ENCODE results near the gene PIM2.

DNA sequence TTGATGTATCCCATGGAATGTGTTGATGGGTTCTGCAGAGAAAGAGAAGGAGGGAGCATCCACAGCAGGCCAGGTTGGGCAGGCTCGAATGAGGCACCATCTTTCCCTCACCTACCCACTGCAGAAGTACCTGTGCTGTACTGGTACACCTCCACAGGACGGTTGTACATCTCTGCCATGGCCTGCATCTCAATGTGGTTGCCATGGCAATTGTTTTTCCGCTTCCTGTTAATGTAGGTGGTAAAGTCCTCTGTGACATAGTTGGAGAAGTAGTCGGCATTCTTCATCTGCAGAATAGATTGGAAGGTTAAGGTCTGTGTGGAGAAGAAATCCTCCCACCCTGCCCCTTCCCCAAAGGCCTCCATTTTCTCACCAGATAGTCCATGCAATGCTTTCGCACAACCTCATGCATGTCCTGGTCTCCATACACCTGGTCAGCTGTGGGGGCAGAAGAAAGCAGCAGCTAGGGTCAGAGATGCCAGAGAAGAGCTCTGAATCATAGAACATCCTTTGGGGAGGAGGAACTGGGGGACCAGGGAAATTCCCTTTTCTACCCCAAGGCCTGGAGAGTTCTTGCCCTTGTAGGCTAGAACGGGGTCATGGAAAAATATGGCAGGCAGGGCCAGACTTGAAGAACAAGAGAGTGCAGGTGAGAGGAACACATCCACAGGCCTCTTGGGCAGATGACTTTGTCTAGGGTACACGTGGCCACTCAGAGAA lies 15.9 kb upstream of the PIM2 start:
- TF ChIP-seq, protein P1, sequence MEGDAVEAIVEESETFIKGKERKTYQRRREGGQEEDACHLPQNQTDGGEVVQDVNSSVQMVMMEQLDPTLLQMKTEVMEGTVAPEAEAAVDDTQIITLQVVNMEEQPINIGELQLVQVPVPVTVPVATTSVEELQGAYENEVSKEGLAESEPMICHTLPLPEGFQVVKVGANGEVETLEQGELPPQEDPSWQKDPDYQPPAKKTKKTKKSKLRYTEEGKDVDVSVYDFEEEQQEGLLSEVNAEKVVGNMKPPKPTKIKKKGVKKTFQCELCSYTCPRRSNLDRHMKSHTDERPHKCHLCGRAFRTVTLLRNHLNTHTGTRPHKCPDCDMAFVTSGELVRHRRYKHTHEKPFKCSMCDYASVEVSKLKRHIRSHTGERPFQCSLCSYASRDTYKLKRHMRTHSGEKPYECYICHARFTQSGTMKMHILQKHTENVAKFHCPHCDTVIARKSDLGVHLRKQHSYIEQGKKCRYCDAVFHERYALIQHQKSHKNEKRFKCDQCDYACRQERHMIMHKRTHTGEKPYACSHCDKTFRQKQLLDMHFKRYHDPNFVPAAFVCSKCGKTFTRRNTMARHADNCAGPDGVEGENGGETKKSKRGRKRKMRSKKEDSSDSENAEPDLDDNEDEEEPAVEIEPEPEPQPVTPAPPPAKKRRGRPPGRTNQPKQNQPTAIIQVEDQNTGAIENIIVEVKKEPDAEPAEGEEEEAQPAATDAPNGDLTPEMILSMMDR (IDR thresholded peaks at IDR 0.05 in 2 of 3, conservative IDR thresholded peaks at IDR 0.05 in 1 of 3; ENCODE audit: borderline replicate concordance in 1 of 3, insufficient read depth in 1 of 3, low read depth in 2 of 3, low read length in 2 of 3): no peak
- TF ChIP-seq ELF1 (IDR thresholded peaks at IDR 0.05; ENCODE audit: borderline replicate concordance, low read depth) (no peak), SP1 (IDR thresholded peaks at IDR 0.05; ENCODE audit: low read depth) (no peak), EZH2 (IDR thresholded peaks at IDR 0.05) (no peak), MAX (IDR thresholded peaks at IDR 0.05) (no peak), POLR2A (IDR thresholded peaks at IDR 0.05; ENCODE audit: borderline replicate concordance, extremely low read depth, insufficient read depth, insufficient read length) (no peak), CEBPB (IDR thresholded peaks at IDR 0.05; ENCODE audit: low read depth) (no peak), ZNF274 (IDR thresholded peaks at IDR 0.05; ENCODE audit: low read depth, low read length) (no peak), CBX3 (IDR thresholded peaks at IDR 0.05; ENCODE audit: low read depth) (no peak), RAD21 (IDR thresholded peaks at IDR 0.05; ENCODE audit: low read depth) (no peak)
- TF ChIP-seq, protein P2, sequence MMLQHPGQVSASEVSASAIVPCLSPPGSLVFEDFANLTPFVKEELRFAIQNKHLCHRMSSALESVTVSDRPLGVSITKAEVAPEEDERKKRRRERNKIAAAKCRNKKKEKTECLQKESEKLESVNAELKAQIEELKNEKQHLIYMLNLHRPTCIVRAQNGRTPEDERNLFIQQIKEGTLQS (IDR thresholded peaks at IDR 0.05): no peak
